ENCODE results near the gene DARS2.
"Not testable (repeated sequence)": the region's sequence is repeated elsewhere in the genome, so short reads cannot be mapped to it uniquely, and the experiment has no call there.

The DARS2 gene

GRCh38 chr1:173824315-173825081 lies at the start of gene DARS2, which contains the start of gene CENPL:
Gene DARS2, plus strand, starts transcription at chr1:173824673. Its CDS starts 557 bp downstream, at chr1:173825230.
Gene CENPL, minus strand, starts transcription at chr1:173824883. Its CDS starts 13,584 bp downstream, at chr1:173811299.
- peak; percentile 84 to 88 for DNase-seq

GRCh38 chr1:173775578-173776226 lies 48.8 kb upstream of the DARS2 start:
- DNase-seq = no peak

- no peak for DNase-seq
These were observed 44.5 kb upstream of the DARS2 start for GRCh38 chr1:173779936-173780335.

- DNase-seq = no peak
These were observed 39.5 kb upstream of the DARS2 start for GRCh38 chr1:173784997-173785396.

GRCh38 chr1:173789841-173790240 lies 34.6 kb upstream of the DARS2 start:
- no peak for DNase-seq

- DNase-seq = no peak
These were observed 26.4 kb upstream of the DARS2 start for GRCh38 chr1:173798078-173798477.

GRCh38 chr1:173799995-173800394 lies 24.5 kb upstream of the DARS2 start:
- not testable (repeated sequence) for DNase-seq

GRCh38 chr1:173802961-173803360 lies 21.5 kb upstream of the DARS2 start:
- DNase-seq = no peak

- not testable (repeated sequence) for DNase-seq
These were observed 10.8 kb upstream of the DARS2 start for GRCh38 chr1:173813654-173814053.

- DNase-seq = no peak
These were observed 6.0 kb upstream of the DARS2 start for GRCh38 chr1:173818459-173818858.

- DNase-seq = no peak
These were observed 2.8 kb upstream of the DARS2 start for GRCh38 chr1:173821680-173822079.

- DNase-seq = no peak
These were observed 625 bp upstream of the DARS2 start for GRCh38 chr1:173823781-173824314.

GRCh38 chr1:173827611-173828010 lies 3.1 kb downstream of the DARS2 start:
- no peak for DNase-seq

- DNase-seq = no peak
These were observed 8.3 kb downstream of the DARS2 start for GRCh38 chr1:173832748-173833147.

GRCh38 chr1:173852105-173852504 lies 27.6 kb downstream of the DARS2 start:
- no peak for DNase-seq

- DNase-seq = no peak
These were observed 28.6 kb downstream of the DARS2 start for GRCh38 chr1:173853074-173853473.

GRCh38 chr1:173856014-173856413 lies 31.5 kb downstream of the DARS2 start:
- no peak for DNase-seq

GRCh38 chr1:173856903-173857302 lies 32.4 kb downstream of the DARS2 start:
- no peak for DNase-seq

GRCh38 chr1:173857363-173857917 lies 33.0 kb downstream of the DARS2 start:
- DNase-seq = no peak

- not testable (repeated sequence) for DNase-seq
These were observed 35.1 kb downstream of the DARS2 start for GRCh38 chr1:173859547-173859946.

- DNase-seq = no peak
These were observed 35.6 kb downstream of the DARS2 start for GRCh38 chr1:173860065-173860464.

- DNase-seq = peak; percentile 38 to 65
These were observed 37.3 kb downstream of the DARS2 start for GRCh38 chr1:173861731-173862145.

GRCh38 chr1:173862146-173862768 lies 37.8 kb downstream of the DARS2 start:
- DNase-seq = peak; percentile 44 to 62
